Measurements from ENCODE around the gene TNC.

TNC gene

GRCh38 chr9:115098226-115098965 is 19.6 kb downstream of the TNC start:
- no peak for DNase-seq (ENCODE audit: low read depth)

- DNase-seq (ENCODE audit: low read depth) = no peak
Observed at GRCh38 chr9:115093520-115093919, 24.4 kb downstream of the TNC start.

GRCh38 chr9:115090486-115090885 is 27.5 kb downstream of the TNC start:
- DNase-seq (ENCODE audit: low read depth) = no peak

- no peak for DNase-seq (ENCODE audit: low read depth)
Observed at GRCh38 chr9:115088860-115089259, 29.1 kb downstream of the TNC start.

DNA sequence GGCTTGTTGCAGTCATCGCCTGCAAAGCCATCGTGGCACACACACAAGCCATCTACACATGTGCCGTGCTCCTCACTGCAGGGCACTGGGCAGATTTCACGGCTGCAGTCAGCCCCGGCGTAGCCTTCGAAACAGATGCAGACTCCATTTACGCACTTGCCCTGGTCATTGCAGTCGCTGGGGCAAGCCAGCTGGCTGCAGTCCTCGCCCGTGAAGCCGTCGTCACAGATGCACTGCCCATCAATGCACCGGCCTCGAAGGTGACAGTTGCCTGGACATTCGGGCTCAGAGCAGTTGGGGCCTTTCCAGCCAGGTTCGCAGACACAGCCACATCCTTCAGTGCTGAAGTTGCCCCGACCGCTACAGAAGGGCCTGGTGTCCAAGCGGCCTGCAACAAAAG is 31.1 kb downstream of the TNC start:
- no peak for DNase-seq (ENCODE audit: low read depth)

DNA sequence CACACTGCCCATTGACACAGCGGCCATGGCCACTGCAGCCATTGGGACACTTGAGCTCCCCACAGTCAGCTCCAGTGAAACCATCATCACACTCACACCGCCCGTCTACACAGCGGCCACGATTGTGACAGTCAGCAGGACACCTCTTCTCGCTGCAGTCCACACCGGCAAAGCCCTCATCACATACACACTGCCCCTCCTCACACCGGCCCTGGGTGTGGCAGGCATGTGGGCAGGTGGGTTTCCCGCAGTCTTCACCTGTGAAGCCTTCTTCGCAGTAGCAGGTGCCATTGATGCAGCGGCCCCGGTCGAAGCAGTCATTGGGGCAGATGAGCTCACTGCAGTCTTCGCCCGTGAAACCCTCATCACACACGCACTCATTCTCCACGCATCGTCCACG is 31.5 kb downstream of the TNC start:
- DNase-seq (ENCODE audit: low read depth) = no peak

DNA sequence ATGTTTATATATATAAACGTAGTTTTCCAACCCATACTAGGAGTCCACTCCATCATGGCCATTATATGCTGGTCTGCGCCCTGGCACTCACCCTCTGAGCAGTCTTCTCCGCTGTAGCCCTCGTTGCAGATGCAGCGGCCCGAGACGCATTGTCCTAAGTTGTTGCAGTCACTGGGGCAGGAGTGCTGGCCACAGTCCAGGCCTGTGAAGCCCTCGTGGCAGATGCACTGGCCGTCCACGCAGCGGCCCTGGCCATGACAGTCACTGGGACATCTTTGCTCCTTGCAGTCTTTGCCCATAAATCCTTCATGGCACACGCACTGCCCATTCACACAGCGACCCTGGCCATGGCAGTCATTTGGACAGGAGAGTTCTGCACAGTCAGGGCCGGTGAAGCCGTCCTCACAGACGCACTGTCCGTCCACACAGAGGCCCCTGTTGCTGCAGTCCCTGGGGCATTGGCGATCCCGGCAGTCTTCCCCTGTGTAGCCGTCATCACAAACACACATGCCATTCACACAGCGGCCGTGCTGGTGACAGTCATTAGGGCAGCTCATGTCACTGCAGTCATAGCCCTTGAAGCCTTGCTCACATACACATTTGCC is 32.1 kb downstream of the TNC start:
- DNase-seq (ENCODE audit: low read depth) = no peak

- DNase-seq (ENCODE audit: low read depth) = no peak
Observed at GRCh38 chr9:115084709-115085108, 33.2 kb downstream of the TNC start.

DNA sequence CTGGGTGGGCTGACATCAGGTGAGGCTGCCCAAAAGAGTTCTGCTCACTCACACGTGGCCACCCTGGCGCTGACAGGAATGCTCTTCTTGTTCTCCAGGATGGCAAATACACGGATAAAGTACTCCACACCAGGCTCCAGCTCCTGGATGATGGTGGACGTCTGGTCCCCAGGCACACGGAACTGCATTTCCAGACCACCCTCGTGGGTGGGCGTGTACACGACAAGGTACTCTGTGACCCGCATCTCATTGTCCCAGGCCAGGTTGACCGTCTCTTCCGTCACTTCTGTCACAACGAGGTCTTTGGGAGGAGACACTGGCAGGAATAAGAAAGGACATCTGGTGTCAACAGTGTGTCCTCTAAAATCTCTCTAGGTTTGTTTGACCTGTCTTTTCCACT is 33.8 kb downstream of the TNC start:
- DNase-seq (ENCODE audit: low read depth) = no peak

GRCh38 chr9:115080242-115080641 is 37.7 kb downstream of the TNC start:
- no peak for DNase-seq (ENCODE audit: low read depth)

DNA sequence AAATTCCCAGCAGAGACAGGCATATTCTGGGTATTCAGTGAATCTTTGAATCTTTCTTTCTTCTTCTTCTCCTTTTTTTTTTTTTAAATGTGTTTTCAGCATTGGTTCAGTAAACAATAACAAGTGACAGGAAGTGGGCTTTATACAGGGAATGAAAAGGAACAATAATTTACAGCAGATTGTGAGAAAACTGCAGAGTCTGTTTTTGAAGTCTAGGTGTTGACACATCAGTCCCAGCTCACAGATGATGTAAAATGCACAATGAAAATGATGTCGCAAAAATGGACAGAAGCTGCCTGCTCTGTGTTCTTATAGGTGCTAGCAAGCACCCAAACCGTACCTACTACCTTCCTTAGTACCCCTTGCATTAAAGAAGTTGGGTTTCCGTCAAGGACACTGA is 38.8 kb downstream of the TNC start:
- no peak for DNase-seq (ENCODE audit: low read depth)

DNA sequence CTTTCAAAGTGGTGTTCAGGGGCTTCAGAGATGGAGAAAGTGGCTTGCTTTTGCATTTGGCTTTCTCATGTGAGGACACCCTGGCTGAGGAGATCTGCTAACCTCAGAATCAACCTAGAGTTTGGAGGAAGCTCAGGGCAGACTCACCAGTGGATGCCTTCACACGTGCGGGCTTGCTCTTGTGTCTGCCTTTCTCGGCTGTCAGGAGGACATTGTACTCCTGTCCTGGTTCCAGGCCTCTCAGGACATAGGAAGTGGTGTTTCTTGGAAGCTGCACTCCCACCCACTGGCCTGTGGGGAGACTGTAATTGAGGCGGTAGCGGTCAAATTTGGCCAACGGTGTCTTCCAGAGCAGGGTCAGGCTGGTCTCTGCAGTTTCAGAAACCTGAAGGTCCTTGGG is 44.5 kb downstream of the TNC start:
- DNase-seq (ENCODE audit: low read depth) = no peak

DNA sequence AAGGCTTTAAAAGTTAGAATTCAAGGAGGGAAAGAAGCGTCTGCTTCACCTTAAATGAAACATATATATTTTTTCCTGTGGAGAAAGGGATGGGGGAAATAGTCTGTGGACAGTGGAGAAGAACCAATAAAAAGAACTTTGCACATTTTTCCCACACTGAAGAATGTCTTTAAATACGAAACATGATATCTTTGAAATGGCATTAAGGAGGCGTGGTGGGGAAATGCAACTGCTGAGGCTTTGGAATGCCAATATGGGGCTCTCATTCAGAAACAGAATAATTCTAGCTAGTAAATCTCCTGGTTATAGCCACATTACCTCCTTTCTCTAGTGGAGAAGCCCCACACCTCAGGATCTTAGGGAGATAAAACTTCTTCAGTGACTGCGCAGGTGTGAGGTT is 46.8 kb downstream of the TNC start:
- no peak for DNase-seq (ENCODE audit: low read depth)

DNA sequence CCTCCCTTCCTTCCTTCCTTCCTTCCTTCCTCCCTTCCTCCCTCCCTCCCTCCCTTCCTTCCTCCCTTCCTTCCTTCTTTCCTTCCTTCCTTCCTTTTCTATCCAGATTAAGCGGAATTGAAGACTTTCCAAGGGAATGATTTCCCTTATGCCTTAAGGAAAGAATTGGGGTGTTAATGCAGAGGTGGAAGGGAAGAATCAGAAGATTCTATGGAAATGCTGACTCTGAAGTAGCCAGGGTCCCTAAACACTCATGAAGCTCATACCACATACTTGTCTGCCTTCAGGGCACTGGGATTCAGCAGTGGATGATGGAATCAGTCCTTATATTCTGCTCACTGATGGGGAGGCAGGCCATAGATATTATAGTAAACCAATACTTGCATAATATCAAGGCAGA is 48.2 kb downstream of the TNC start:
- DNase-seq (ENCODE audit: low read depth) = no peak

DNA sequence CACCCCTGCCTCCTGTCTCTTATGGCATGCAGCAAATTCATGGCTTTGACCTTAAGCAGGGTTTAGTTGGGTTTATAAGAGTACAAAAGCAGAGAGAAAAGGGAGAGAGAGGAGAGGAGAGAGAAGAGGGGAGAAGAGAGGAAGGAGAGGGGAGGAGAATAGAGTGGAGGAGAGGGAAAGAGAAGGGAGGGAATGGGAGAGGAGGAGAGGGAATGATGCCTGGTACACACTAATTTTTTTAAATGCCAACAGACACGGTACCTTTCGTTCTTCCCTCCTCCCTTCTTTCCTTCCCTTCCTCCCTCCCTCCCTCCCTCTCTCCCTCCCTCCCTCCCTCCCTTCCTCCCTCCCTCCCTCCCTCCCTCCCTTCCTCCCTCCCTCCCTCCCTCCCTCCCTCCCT is 48.7 kb downstream of the TNC start:
- DNase-seq (ENCODE audit: low read depth) = no peak

GRCh38 chr9:115068031-115068430 is 49.9 kb downstream of the TNC start:
- DNase-seq (ENCODE audit: low read depth) = no peak

GRCh38 chr9:115063058-115063845 is 54.7 kb downstream of the TNC start:
- no peak for DNase-seq (ENCODE audit: low read depth)

DNA sequence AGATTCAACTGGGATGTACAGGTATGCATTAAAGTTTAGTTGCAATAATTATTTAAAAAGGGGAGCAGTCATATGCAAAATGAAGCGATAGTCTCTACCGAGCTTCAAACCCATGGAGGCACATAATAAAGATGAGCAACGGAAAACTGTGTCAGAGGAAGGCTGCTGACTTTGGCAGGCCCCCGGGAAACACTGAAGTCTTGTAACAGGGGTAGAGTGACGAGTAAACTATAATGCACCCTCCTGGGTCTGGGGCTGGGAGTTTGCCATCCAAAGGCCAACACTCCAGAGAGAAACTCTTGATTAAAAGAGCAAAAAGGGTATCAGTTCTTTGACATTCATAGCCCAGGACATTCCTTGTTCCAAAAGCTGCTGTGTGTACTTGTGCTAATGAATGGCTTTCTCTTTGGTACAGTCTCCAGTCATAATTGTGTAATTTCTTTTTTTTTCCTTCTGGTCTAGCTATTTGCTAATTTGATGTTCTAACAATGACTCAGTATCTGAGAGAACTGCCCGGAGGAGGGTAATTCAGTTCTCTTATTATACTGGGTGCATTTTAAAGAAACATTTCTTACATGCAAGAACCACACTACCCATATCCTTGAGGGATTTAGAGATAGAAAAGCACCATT is 59.2 kb downstream of the TNC start:
- no peak for DNase-seq (ENCODE audit: low read depth)

DNA sequence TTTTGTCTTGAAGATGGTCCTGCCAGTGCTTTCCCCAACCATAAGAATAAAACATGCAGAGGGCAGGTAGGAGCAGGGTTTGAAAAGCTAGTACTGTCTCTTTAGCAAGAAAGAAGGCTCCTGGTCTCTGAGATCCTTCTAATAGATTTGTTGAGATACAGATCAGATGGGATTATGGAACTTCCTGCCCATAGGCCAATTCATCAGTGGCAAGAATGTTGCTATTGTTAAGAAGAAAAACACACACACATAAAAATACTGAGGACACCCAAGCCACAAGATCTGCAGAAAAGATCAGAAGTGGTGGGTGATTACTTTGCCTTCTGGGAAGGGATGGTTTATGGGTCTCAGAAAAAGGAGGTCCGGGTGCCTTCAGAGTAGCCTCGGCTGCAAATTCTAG is 59.8 kb downstream of the TNC start:
- DNase-seq (ENCODE audit: low read depth) = no peak

DNA sequence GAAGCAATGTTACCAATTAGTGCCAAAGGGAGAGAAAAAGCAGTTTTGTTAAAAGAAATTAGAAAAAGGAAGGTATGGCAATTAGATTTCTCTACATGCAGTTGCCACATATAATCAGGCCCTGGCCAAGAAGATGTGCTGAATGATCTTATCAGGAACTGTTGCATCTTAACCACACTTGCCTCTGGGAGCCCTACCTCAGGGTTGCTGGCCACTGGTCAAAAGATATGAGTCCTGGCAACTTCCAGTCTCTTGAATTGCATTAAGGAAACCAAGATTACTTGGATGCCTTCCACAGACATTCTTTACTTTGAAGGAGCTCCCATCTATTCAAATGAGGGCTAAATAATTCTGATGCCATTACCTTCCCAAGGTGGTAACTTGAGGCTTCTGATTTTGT is 60.4 kb downstream of the TNC start:
- no peak for DNase-seq (ENCODE audit: low read depth)

- no peak for DNase-seq (ENCODE audit: low read depth)
Observed at GRCh38 chr9:115050002-115050490, 67.9 kb downstream of the TNC start.

DNA sequence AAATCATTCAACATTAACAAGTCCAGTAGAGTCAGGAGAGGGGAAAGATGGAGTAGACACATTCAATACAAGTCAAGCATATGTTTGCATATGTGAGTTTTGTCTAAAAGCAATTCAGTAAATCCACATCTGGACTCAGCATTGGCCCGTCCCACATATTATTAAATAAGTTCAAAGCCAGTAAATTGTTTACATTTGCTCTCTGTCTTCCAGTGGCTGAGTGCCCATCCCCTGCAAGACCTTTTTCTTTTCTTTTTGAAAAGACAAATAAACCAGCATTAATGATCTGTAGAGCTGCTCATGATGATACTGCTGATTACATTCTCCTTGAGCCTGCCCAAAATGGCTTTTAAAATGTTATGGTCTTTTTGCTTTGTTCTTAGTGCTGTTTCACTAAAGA is 71.1 kb downstream of the TNC start:
- no peak for DNase-seq (ENCODE audit: low read depth)

GRCh38 chr9:115046199-115046598 is 71.8 kb downstream of the TNC start:
- no peak for DNase-seq (ENCODE audit: low read depth)
